Epithelial cell of proximal tubule (primary cell): ENCODE data around the gene AATK. TPM values are rescaled to one million over a fixed set of nuclear protein-coding genes. Genes with fewer than 3 reads are reported as not detected.

Source experiments
- DNase-seq: peaks from one replicate; pipeline ENCODE4 v3.0.0-alpha.2; 2011; ENCODE audit warnings: low read depth
- H3K4me3 ChIP-seq: 2 replicates; pipeline ENCODE4 v1.5.1; 2011; ENCODE audit warnings: low read depth, mild to moderate bottlenecking, low read length
- CTCF ChIP-seq: conservative IDR thresholded peaks from 2 replicates; pipeline ENCODE4 v1.5.1; 2012; ENCODE audit warnings: low read depth, mild to moderate bottlenecking, low read length
- total RNA-seq: library from RNA; depleted of rRNA; stranded (reverse); fragments of >200 nt; gene quantifications from 2 replicates; pipeline ENCODE4 v1.2.3, GENCODE V29; 2015

Gene AATK
- 0.52 and 0.87 TPM in 2 replicates for total RNA-seq

- no peak within 1 kb of the TSS for H3K4me3 ChIP-seq
- TF ChIP-seq CTCF, result no peak
- DNase-seq, result no peak
These were observed at the start of gene AATK for GRCh38 chr17:81166033-81166492. AATK (minus strand) TSS chr17:81166221; CDS start chr17:81165992, 229 bp downstream.

GRCh38 chr17:81213978-81214377 lies 48.0 kb upstream of the AATK start:
- H3K4me3 ChIP-seq, result no peak overlapping the region
- TF ChIP-seq CTCF, result no peak
- no peak for DNase-seq

- TF ChIP-seq CTCF, result no peak
- DNase-seq, result no peak
- no peak overlapping the region for H3K4me3 ChIP-seq
These were observed 46.3 kb upstream of the AATK start for GRCh38 chr17:81212365-81212764.

GRCh38 chr17:81210868-81211267 lies 44.8 kb upstream of the AATK start:
- DNase-seq, result no peak
- TF ChIP-seq CTCF, result no peak
- H3K4me3 ChIP-seq, result no peak overlapping the region

- no peak for DNase-seq
- TF ChIP-seq CTCF, result no peak
- H3K4me3 ChIP-seq, result no peak overlapping the region
These were observed 44.4 kb upstream of the AATK start for GRCh38 chr17:81210466-81210865.

- H3K4me3 ChIP-seq, result no peak overlapping the region
- DNase-seq, result no peak
- TF ChIP-seq CTCF, result no peak
These were observed 43.1 kb upstream of the AATK start for GRCh38 chr17:81209141-81209540.

- no peak overlapping the region for H3K4me3 ChIP-seq
- DNase-seq, result no peak
These were observed 42.6 kb upstream of the AATK start for GRCh38 chr17:81208651-81209050.

More at GRCh38 chr17:81208651-81209050, 42.6 kb upstream of the AATK start:
- no peak for TF ChIP-seq CTCF
